Measurements from ENCODE around the gene ASB15. TPM values are rescaled to one million over a fixed set of nuclear protein-coding genes. Genes with fewer than 3 reads are reported as not detected.

Gene ASB15
- total RNA-seq, 1 experiment from 2014 or later, result not detected

- H3K9me3 ChIP-seq (ENCODE audit: control insufficient read depth, insufficient read depth, low read depth, low read length), result no peaks in the 10 kb centered on the region
- ChIA-PET POLR2A (no interaction called here), CTCF (no interaction called here)
- DNase-seq (ENCODE audit: low read depth, low spot score), result no peak
- intact Hi-C loops (cut with micrococcal nuclease; ENCODE audit: unreplicated experiment) (no loop called here), in situ Hi-C loops (cut with HindIII; ENCODE audit: low pct_unique_long_range_greater_than_20kb, low sequenced_read_pairs) (no loop called here)
- H3K36me3 ChIP-seq (ENCODE audit: control insufficient read depth, insufficient read depth, low read length), result no peaks in the 10 kb centered on the region
- H3K27ac ChIP-seq (ENCODE audit: low read length), result no peak overlapping the region
- ATAC-seq, result no peak
- no peaks in the 10 kb centered on the region for H3K4me1 ChIP-seq (ENCODE audit: control insufficient read depth, insufficient read depth, low read length)
- peaks cover 6% of the 10 kb centered on the region for H3K27me3 ChIP-seq (ENCODE audit: control insufficient read depth, insufficient read depth, low read length)
- no peak overlapping the region for H3K4me3 ChIP-seq (ENCODE audit: low read depth in 2 of 2, low read length in 2 of 2)
- BruUV-seq (replicated peaks), result no TSS peak
- no peak for TF ChIP-seq REST (IDR thresholded peaks at IDR 0.05; ENCODE audit: insufficient read depth in 1 of 2, low read depth in 2 of 2, low read length in 1 of 2)
- no peak for TF ChIP-seq TCF7L2 (IDR thresholded peaks at IDR 0.05; ENCODE audit: low read depth, low read length)
- TF ChIP-seq CTCF (IDR thresholded peaks at IDR 0.05), result no peak
- no peak for TF ChIP-seq POLR2AphosphoS5 (IDR thresholded peaks at IDR 0.05; ENCODE audit: low read depth, low read length)
- no peak for TF ChIP-seq SIN3A (IDR thresholded peaks at IDR 0.05; ENCODE audit: borderline replicate concordance, insufficient read depth, low read depth, low read length)
Observed at GRCh38 chr7:123656544-123657303, 55.1 kb downstream of the ASB15 start.

DNA sequence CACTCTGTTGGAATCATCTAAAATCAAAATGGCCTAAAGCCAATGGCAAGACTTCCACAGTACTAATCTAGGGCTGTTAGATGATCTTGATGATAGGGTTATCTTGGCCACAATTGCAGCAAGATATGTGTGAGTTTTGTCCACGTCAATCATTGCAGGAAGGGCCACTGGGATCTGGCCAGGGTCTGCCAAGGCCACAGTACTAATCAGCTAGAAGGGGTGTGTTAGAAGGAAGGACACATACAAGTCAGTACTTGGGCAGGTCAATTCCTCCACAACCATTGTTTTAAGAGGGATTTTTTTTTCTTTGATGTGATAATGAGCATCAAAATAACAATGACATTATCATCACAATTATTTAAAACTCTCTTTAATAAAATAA lies 55.7 kb downstream of the ASB15 start:
- no peaks in the 10 kb centered on the region for H3K9me3 ChIP-seq (ENCODE audit: control insufficient read depth, insufficient read depth, low read depth, low read length)
- H3K4me1 ChIP-seq (ENCODE audit: control insufficient read depth, insufficient read depth, low read length), result no peaks in the 10 kb centered on the region
- no peak for DNase-seq (ENCODE audit: low read depth, low spot score)
- ChIA-PET POLR2A (no interaction called here), CTCF (no interaction called here)
- no TSS peak for BruUV-seq (replicated peaks)
- TF ChIP-seq REST (IDR thresholded peaks at IDR 0.05; ENCODE audit: insufficient read depth in 1 of 2, low read depth in 2 of 2, low read length in 1 of 2) (no peak), POLR2AphosphoS5 (IDR thresholded peaks at IDR 0.05; ENCODE audit: low read depth, low read length) (no peak), TCF7L2 (IDR thresholded peaks at IDR 0.05; ENCODE audit: low read depth, low read length) (no peak), SIN3A (IDR thresholded peaks at IDR 0.05; ENCODE audit: borderline replicate concordance, insufficient read depth, low read depth, low read length) (no peak), CTCF (IDR thresholded peaks at IDR 0.05) (no peak)
- intact Hi-C loops (cut with micrococcal nuclease; ENCODE audit: unreplicated experiment), result no loop called here
- no peak overlapping the region for H3K4me3 ChIP-seq (ENCODE audit: low read depth in 2 of 2, low read length in 2 of 2)
- no peak overlapping the region for H3K27ac ChIP-seq (ENCODE audit: low read length)
- H3K36me3 ChIP-seq (ENCODE audit: control insufficient read depth, insufficient read depth, low read length), result no peaks in the 10 kb centered on the region
- ATAC-seq, result no peak
- peaks cover 6% of the 10 kb centered on the region for H3K27me3 ChIP-seq (ENCODE audit: control insufficient read depth, insufficient read depth, low read length)
- in situ Hi-C loops (cut with HindIII; ENCODE audit: low pct_unique_long_range_greater_than_20kb, low sequenced_read_pairs), result no loop called here

All from Panc1 (cell line).